ENCODE data around the gene SCGN.

The SCGN gene

GRCh38 chr6:25639653-25640052 is 12.4 kb upstream of the SCGN start:
- H3K4me1 ChIP-seq (ENCODE audit: insufficient read depth, low read length, severe bottlenecking) = no peaks in the 10 kb centered on the region
- no peak overlapping the region for H3K4me3 ChIP-seq (ENCODE audit: low read depth, low read length, poor library complexity, severe bottlenecking)
- no peaks in the 10 kb centered on the region for H3K9me3 ChIP-seq (ENCODE audit: low read length)
- TF ChIP-seq EZH2 (IDR thresholded peaks at IDR 0.05; ENCODE audit: borderline replicate concordance, low read length) (no peak), CTCF (IDR thresholded peaks at IDR 0.05; ENCODE audit: low read length) (no peak)
- H4K20me1 ChIP-seq (ENCODE audit: insufficient read depth, low read length) = no peaks in the 10 kb centered on the region
- no peak overlapping the region for H3K9ac ChIP-seq (ENCODE audit: low read length)
- no peak overlapping the region for H3K4me2 ChIP-seq (ENCODE audit: low read length)
- H2AFZ ChIP-seq (ENCODE audit: low read length) = no peak overlapping the region
- H3K79me2 ChIP-seq (ENCODE audit: insufficient read depth, low read length) = no peaks in the 10 kb centered on the region
- H3K9me2 ChIP-seq (ENCODE audit: low read depth, low read length) = no peaks in the 10 kb centered on the region
- H3F3A ChIP-seq (ENCODE audit: insufficient read depth, low read length) = no peaks in the 10 kb centered on the region
- no peak overlapping the region for H3K27ac ChIP-seq (ENCODE audit: low read depth, low read length, poor library complexity, severe bottlenecking)
- H3K27me3 ChIP-seq (ENCODE audit: insufficient read depth, low read length) = no peaks in the 10 kb centered on the region
- H3K36me3 ChIP-seq (ENCODE audit: insufficient read depth, low read length) = no peaks in the 10 kb centered on the region

- Histone ChIP-seq H3K9me2 (ENCODE audit: low read depth, low read length) (no peaks in the 10 kb centered on the region), H2AFZ (ENCODE audit: low read length) (no peak overlapping the region), H3K4me2 (ENCODE audit: low read length) (no peak overlapping the region), H3K9ac (ENCODE audit: low read length) (no peak overlapping the region), H3K4me3 (ENCODE audit: low read depth, low read length, poor library complexity, severe bottlenecking) (no peak overlapping the region), H3K27ac (ENCODE audit: low read depth, low read length, poor library complexity, severe bottlenecking) (no peak overlapping the region), H3K9me3 (ENCODE audit: low read length) (no peaks in the 10 kb centered on the region), H3K27me3 (ENCODE audit: insufficient read depth, low read length) (no peaks in the 10 kb centered on the region), H3K36me3 (ENCODE audit: insufficient read depth, low read length) (no peaks in the 10 kb centered on the region), H3K4me1 (ENCODE audit: insufficient read depth, low read length, severe bottlenecking) (no peaks in the 10 kb centered on the region), H4K20me1 (ENCODE audit: insufficient read depth, low read length) (no peaks in the 10 kb centered on the region), H3F3A (ENCODE audit: insufficient read depth, low read length) (no peaks in the 10 kb centered on the region), H3K79me2 (ENCODE audit: insufficient read depth, low read length) (no peaks in the 10 kb centered on the region)
- TF ChIP-seq CTCF (IDR thresholded peaks at IDR 0.05; ENCODE audit: low read length) (no peak), EZH2 (IDR thresholded peaks at IDR 0.05; ENCODE audit: borderline replicate concordance, low read length) (no peak)
Measured at GRCh38 chr6:25640446-25640845, 11.6 kb upstream of the SCGN start.

- no peak overlapping the region for H2AFZ ChIP-seq (ENCODE audit: low read length)
- no peaks in the 10 kb centered on the region for H3K36me3 ChIP-seq (ENCODE audit: insufficient read depth, low read length)
- no peak for TF ChIP-seq CTCF (IDR thresholded peaks at IDR 0.05; ENCODE audit: low read length)
- TF ChIP-seq EZH2 (IDR thresholded peaks at IDR 0.05; ENCODE audit: borderline replicate concordance, low read length) = no peak
- no peaks in the 10 kb centered on the region for H3K9me3 ChIP-seq (ENCODE audit: low read length)
- H3K9me2 ChIP-seq (ENCODE audit: low read depth, low read length) = no peaks in the 10 kb centered on the region
- no peaks in the 10 kb centered on the region for H3K79me2 ChIP-seq (ENCODE audit: insufficient read depth, low read length)
- no peak overlapping the region for H3K4me2 ChIP-seq (ENCODE audit: low read length)
- H3K27me3 ChIP-seq (ENCODE audit: insufficient read depth, low read length) = no peaks in the 10 kb centered on the region
- no peaks in the 10 kb centered on the region for H3F3A ChIP-seq (ENCODE audit: insufficient read depth, low read length)
- H3K9ac ChIP-seq (ENCODE audit: low read length) = no peak overlapping the region
- H4K20me1 ChIP-seq (ENCODE audit: insufficient read depth, low read length) = no peaks in the 10 kb centered on the region
- H3K4me3 ChIP-seq (ENCODE audit: low read depth, low read length, poor library complexity, severe bottlenecking) = no peak overlapping the region
- no peaks in the 10 kb centered on the region for H3K4me1 ChIP-seq (ENCODE audit: insufficient read depth, low read length, severe bottlenecking)
- H3K27ac ChIP-seq (ENCODE audit: low read depth, low read length, poor library complexity, severe bottlenecking) = no peak overlapping the region
Measured at GRCh38 chr6:25640891-25641290, 11.1 kb upstream of the SCGN start.

Data from OCI-LY1 (cell line).